A549 (cell line): Measurements from ENCODE around the gene RBBP5. TPM values are rescaled to one million over a fixed set of nuclear protein-coding genes. Genes with fewer than 3 reads are reported as not detected.

Experiments
- ATAC-seq, 2 experiments: fragments of 200-7000 bp in 1 of 2; fragments of >200 bp in 1 of 2; cut with Nextera tagmentation in 1 of 2; cut with Tn5 transposase in 1 of 2; 3 replicates each; pipeline versions ENCODE4 v1.8.0 to v1.9.1; 2018 to 2020; ENCODE audit warnings: mild to moderate bottlenecking in 1 of 2, moderate library complexity in 1 of 2
- CTCF ChIA-PET: fragments of 300-600 bp; sonication (Branson Sonifier 250); formaldehyde crosslinking; extraction: SDS; loops from one replicate; lab custom pipeline; 2021; ENCODE audit warnings: antibody characterized with exemption, inconsistent platforms; lab: Yijun Ruan, JAX
- POLR2A ChIA-PET: fragments of 350-600 bp; formaldehyde crosslinking; extraction: SDS; loops from one replicate; lab custom pipeline; 2021; ENCODE audit warnings: antibody characterized with exemption, inconsistent platforms; lab: Yijun Ruan, JAX
- DNase-seq, 2 experiments: peaks; one replicate each; pipeline versions ENCODE4 v3.0.0 to v3.0.0-alpha.2; 2011 to 2016; ENCODE audit warnings: low read depth in 1 of 2, low spot score in 1 of 2
- FAIRE-seq: peaks from 2 replicates; lab custom pipeline; 2011; peaks lifted over from hg19 to GRCh38; lab: Jason Lieb, UNC
- H3K27ac ChIP-seq, 2 experiments: fragments of >200 bp; sonication (Bioruptor Twin); formaldehyde crosslinking; 3 replicates each; pipeline ENCODE4 v1.5.1; 2016 to 2017
- H3K4me1 ChIP-seq: fragments of >200 bp; sonication (Bioruptor Twin); formaldehyde crosslinking; 3 replicates; pipeline ENCODE4 v1.6.1; 2016
- H3K4me2 ChIP-seq: fragments of >200 bp; sonication (Bioruptor Twin); formaldehyde crosslinking; 3 replicates; pipeline ENCODE4 v1.6.1; 2016
- H3K4me3 ChIP-seq: fragments of >200 bp; sonication (Bioruptor Twin); formaldehyde crosslinking; 3 replicates; pipeline ENCODE4 v1.5.1; 2016
- H3K9me3 ChIP-seq: fragments of >200 bp; sonication (Bioruptor Twin); formaldehyde crosslinking; 3 replicates; pipeline ENCODE4 v1.6.1; 2016
- CBX8 ChIP-seq: fragments of 200-600 bp; sonication (generic); IDR thresholded peaks from 2 replicates; pipeline ENCODE4 v1.6.1; 2016
- CEBPB ChIP-seq, 2 experiments: fragments of >200 bp in 1 of 2; sonication (Bioruptor Twin) in 1 of 2; formaldehyde crosslinking in 1 of 2; IDR thresholded peaks; 2 replicates each; pipeline ENCODE4 v1.6.1; 2012 to 2016
- CHD2 ChIP-seq: fragments of 150-350 bp; IDR thresholded peaks from 2 replicates; pipeline ENCODE4 v1.6.1; 2014; ENCODE audit warnings: low read length; ENCODE audit not compliant: partially characterized antibody
- EHF ChIP-seq: fragments of 250-450 bp; sonication (Bioruptor Pico); IDR thresholded peaks from 2 replicates; pipeline ENCODE4 v1.5.0; 2020; ENCODE audit warnings: mild to moderate bottlenecking
- EHMT2 ChIP-seq: fragments of 200-600 bp; sonication (generic); IDR thresholded peaks from 2 replicates; pipeline ENCODE4 v1.6.1; 2016; ENCODE audit warnings: antibody characterized with exemption, low read depth, mild to moderate bottlenecking, moderate library complexity
- EP300 ChIP-seq, 2 experiments: fragments of >200 bp; sonication (Bioruptor Twin); formaldehyde crosslinking; IDR thresholded peaks; 2 replicates in 1 of 2; 3 replicates in 1 of 2; pipeline ENCODE4 v1.6.1; 2016 to 2017
- ESRRA ChIP-seq: fragments of 150-350 bp; IDR thresholded peaks from 2 replicates; pipeline ENCODE4 v1.6.1; 2014; ENCODE audit warnings: mild to moderate bottlenecking, low read length, borderline replicate concordance
- FOSL2 ChIP-seq, 2 experiments: fragments of 450-650 bp in 1 of 2; fragments of >200 bp in 1 of 2; sonication (Bioruptor Twin) in 1 of 2; formaldehyde crosslinking; IDR thresholded peaks; 2 replicates each; pipeline versions ENCODE4 v1.5.0 to v1.6.1; 2016 to 2020; ENCODE audit warnings: mild to moderate bottlenecking in 1 of 2, moderate library complexity in 1 of 2
- GATA3 ChIP-seq: IDR thresholded peaks from 2 replicates; pipeline ENCODE4 v1.6.1; 2012; ENCODE audit warnings: borderline replicate concordance
- HDAC2 ChIP-seq: fragments of 200-600 bp; sonication (generic); IDR thresholded peaks from 2 replicates; pipeline ENCODE4 v1.6.1; 2016
- HES2 ChIP-seq: fragments of >200 bp; sonication (Bioruptor Twin); formaldehyde crosslinking; IDR thresholded peaks from 2 replicates; pipeline ENCODE4 v1.6.1; 2016
- HEYL ChIP-seq: fragments of 250-450 bp; sonication (Bioruptor Pico); IDR thresholded peaks from 2 replicates; pipeline ENCODE4 v1.8.0; 2021; ENCODE audit warnings: mild to moderate bottlenecking, moderate library complexity
- HMGXB4 ChIP-seq: fragments of 250-450 bp; sonication (Bioruptor Pico); IDR thresholded peaks from 2 replicates; pipeline ENCODE4 v1.5.0; 2021; ENCODE audit warnings: mild to moderate bottlenecking, moderate library complexity, borderline replicate concordance
- HOXA7 ChIP-seq: fragments of 250-450 bp; sonication (Bioruptor Pico); IDR thresholded peaks from 2 replicates; pipeline ENCODE4 v1.5.0; 2020; ENCODE audit warnings: mild to moderate bottlenecking, moderate library complexity
- HOXB5 ChIP-seq: fragments of 250-450 bp; sonication (Bioruptor Pico); IDR thresholded peaks from 2 replicates; pipeline ENCODE4 v1.5.0; 2020; ENCODE audit warnings: mild to moderate bottlenecking, moderate library complexity
- JUNB ChIP-seq: fragments of >200 bp; sonication (Bioruptor Twin); formaldehyde crosslinking; IDR thresholded peaks from 2 replicates; pipeline ENCODE4 v1.6.1; 2016
- KDM1A ChIP-seq: fragments of 200-600 bp; sonication (generic); IDR thresholded peaks from 2 replicates; pipeline ENCODE4 v1.6.1; 2016; ENCODE audit warnings: low read depth, mild to moderate bottlenecking
- KDM5A ChIP-seq: fragments of 200-600 bp; sonication (generic); IDR thresholded peaks from 2 replicates; pipeline ENCODE4 v1.6.1; 2016; ENCODE audit warnings: antibody characterized with exemption, mild to moderate bottlenecking
- POLR2AphosphoS2 ChIP-seq: conservative IDR thresholded peaks from 2 replicates; pipeline ENCODE4 v1.6.1; 2012; ENCODE audit warnings: low read length, improper control_type of control experiment, inconsistent platforms
- RARB ChIP-seq: fragments of 250-450 bp; sonication (Bioruptor Pico); IDR thresholded peaks from 2 replicates; pipeline ENCODE4 v1.8.0; 2021; ENCODE audit warnings: mild to moderate bottlenecking, moderate library complexity
- RCOR1 ChIP-seq: fragments of 150-350 bp; IDR thresholded peaks from 2 replicates; pipeline ENCODE4 v1.6.1; 2014; ENCODE audit warnings: antibody characterized with exemption, low read length, low read depth
- REST ChIP-seq: fragments of 200-600 bp; sonication (generic); IDR thresholded peaks from 2 replicates; pipeline ENCODE4 v1.6.1; 2016; ENCODE audit warnings: antibody characterized with exemption, mild to moderate bottlenecking, moderate library complexity
- RNF2 ChIP-seq: fragments of 200-600 bp; sonication (generic); IDR thresholded peaks from 2 replicates; pipeline ENCODE4 v1.6.1; 2016; ENCODE audit warnings: low read depth, mild to moderate bottlenecking, antibody characterized with exemption, moderate library complexity, borderline replicate concordance
- SREBF2 ChIP-seq: fragments of 450-650 bp; IDR thresholded peaks from 2 replicates; pipeline ENCODE4 v1.6.1; 2014; ENCODE audit warnings: mild to moderate bottlenecking, moderate library complexity
- ZC3H11A ChIP-seq: fragments of 450-650 bp; IDR thresholded peaks from 2 replicates; pipeline ENCODE4 v1.6.1; 2014; ENCODE audit warnings: antibody characterized with exemption, mild to moderate bottlenecking
- ZSCAN20 ChIP-seq: fragments of 250-450 bp; sonication (Bioruptor Pico); IDR thresholded peaks from 2 replicates; pipeline ENCODE4 v1.8.0; 2022; ENCODE audit warnings: mild to moderate bottlenecking, moderate library complexity
- WGBS: methylation state at CpG from one replicate; pipeline ENCODE4 v1.1.6; 2017; ENCODE audit errors: missing lambda C conversion rate; 5-methylcytosine and 5-hydroxymethylcytosine counted together
- polyA plus RNA-seq, 4 experiments: library from polyadenylated mRNA; depleted of rRNA in 3 of 4; stranded (reverse); fragments of >200 nt; fragmentation: RNase III in 1 of 4; extraction: RNeasy Plus Mini Kit Qiagen cat#74134 plus additional on column Dnase treatment in 1 of 4; gene quantifications; 2 replicates in 3 of 4; 3 replicates in 1 of 4; pipeline ENCODE4 v1.2.3, GENCODE V29; 2011 to 2017

Gene RBBP5
- polyA plus RNA-seq, 2 of the 4 experiments (the other 2 are of a cell fraction), result 15.9 to 21.8 TPM

GRCh38 chr1:205128050-205128449 is 6.3 kb upstream of the RBBP5 start:
- ChIA-PET POLR2A (no interaction called here), CTCF (interaction anchor here (1.2 to 1.3 kb wide), 2 partner anchors 13 to 128 kb away, joined by 3 to 13 read pairs; no protein-coding TSS in a partner anchor)
- 0 out of 3 replicates have a peak, but pooled peaks cover under 1% of the 10 kb centered on the region for H3K4me1 ChIP-seq
- WGBS, result 81% methylated on average over 2 of the region's 2 CpGs
- no peak overlapping the region for H3K4me2 ChIP-seq
- H3K4me3 ChIP-seq, result no peak overlapping the region
- H3K9me3 ChIP-seq, result no peaks in the 10 kb centered on the region
- no peak for TF ChIP-seq EHF
- TF ChIP-seq RCOR1, result no peak
- TF ChIP-seq REST, result no peak
- no peak for TF ChIP-seq CEBPB (IDR thresholded peaks at IDR 0.05)
- no peak for TF ChIP-seq FOSL2 (IDR thresholded peaks at IDR 0.05)
- TF ChIP-seq FOSL2 (CRISPR knock-in tag; IDR thresholded peaks at IDR 0.05), result no peak
- TF ChIP-seq CBX8, result no peak
- TF ChIP-seq HDAC2, result no peak
- TF ChIP-seq HOXA7 (CRISPR knock-in tag), result no peak
- no peak for TF ChIP-seq RNF2
- no peak for TF ChIP-seq ZSCAN20
- TF ChIP-seq POLR2AphosphoS2, result no peak
- no peak for TF ChIP-seq KDM1A
- TF ChIP-seq EHMT2, result no peak
- no peak for TF ChIP-seq KDM5A
- TF ChIP-seq CHD2, result no peak
- no peak overlapping the region for H3K27ac ChIP-seq
- ATAC-seq (no peak), FAIRE-seq (no peak), DNase-seq (no peak)

- ChIA-PET POLR2A (no interaction called here), CTCF (interaction anchor here (1.2 kb wide), 1 partner anchor 129 kb away, joined by 3 read pairs; no protein-coding TSS in a partner anchor)
- no peaks in the 10 kb centered on the region for H3K9me3 ChIP-seq
- DNase-seq (no peak), FAIRE-seq (no peak)
- TF ChIP-seq ZC3H11A (no peak), HES2 (no peak)
- TF ChIP-seq, all 56 proteins: peak for 0
- H3K4me3 ChIP-seq, result no peak overlapping the region
- H3K4me2 ChIP-seq, result no peak overlapping the region
- ATAC-seq, result no peak
- H3K4me1 ChIP-seq, result 0 out of 3 replicates have a peak, but pooled peaks cover 3% of the 10 kb centered on the region
- 77% methylated on average over 3 of the region's 3 CpGs for WGBS
- H3K27ac ChIP-seq, result no peak overlapping the region
These were observed 5.9 kb upstream of the RBBP5 start for GRCh38 chr1:205127646-205128045.

- Histone ChIP-seq H3K27ac (no peak overlapping the region), H3K4me2 (no peak overlapping the region), H3K4me1 (peaks cover 16% of the 10 kb centered on the region), H3K4me3 (no peak overlapping the region), H3K9me3 (no peaks in the 10 kb centered on the region)
- DNase-seq (no peak), FAIRE-seq (no peak), ATAC-seq (no peak)
- CTCF ChIA-PET, result interaction anchor here (1.3 to 5.9 kb wide), 5 partner anchors 15 to 131 kb away, joined by 3 to 56 read pairs (median 17); no protein-coding TSS in a partner anchor
- WGBS, result 72% methylated on average over 7 of the region's 7 CpGs
- TF ChIP-seq GATA3 (no peak), ESRRA (no peak), HMGXB4 (no peak), RCOR1 (no peak), JUNB (no peak), HEYL (CRISPR knock-in tag) (no peak), RARB (no peak), ZC3H11A (no peak), SREBF2 (no peak), HOXB5 (CRISPR knock-in tag) (no peak), EP300 (IDR thresholded peaks at IDR 0.05) (no peak)
- POLR2A ChIA-PET, result no interaction called here
These were observed 2.9 kb upstream of the RBBP5 start for GRCh38 chr1:205124726-205125125.
